Spleen (tissue), 11 donors: ENCODE data around the gene CPOX. TPM values are rescaled to one million over a fixed set of nuclear protein-coding genes. Genes with fewer than 3 reads are reported as not detected.
A peak's percentile ranks its signal among the peaks of the same experiment; 100 is the strongest.

Experiments
- DNase-seq: peaks from one replicate; pipeline ENCODE4 v3.0.0-alpha.2; 2020
- H3K27ac ChIP-seq, 8 donors: fragments of 200-600 bp; sonication (generic) in 7 of 8; 1 replicate in 4 of 8; 2 replicates in 4 of 8; pipeline versions ENCODE4 v1.5.0 to v1.8.0; 2016 to 2021; ENCODE audit warnings: inconsistent platforms in 4 of 8, mild to moderate bottlenecking in 4 of 8, moderate library complexity in 1 of 8
- H3K27me3 ChIP-seq, 7 donors: fragments of 200-600 bp; sonication (generic) in 6 of 7; replicated peaks in 1 of 7; 1 replicate in 4 of 7; 2 replicates in 3 of 7; pipeline versions ENCODE4 v1.5.0 to v1.8.0; 2016 to 2021; ENCODE audit warnings: inconsistent platforms in 3 of 7, mild to moderate bottlenecking in 1 of 7
- H3K36me3 ChIP-seq, 6 donors: fragments of 200-600 bp; sonication (generic) in 5 of 6; 1 replicate in 4 of 6; 2 replicates in 2 of 6; pipeline versions ENCODE4 v1.5.0 to v1.8.0; 2016 to 2021; ENCODE audit warnings: inconsistent platforms in 2 of 6
- H3K4me1 ChIP-seq, 6 donors: fragments of 200-600 bp; sonication (generic) in 5 of 6; 1 replicate in 3 of 6; 2 replicates in 3 of 6; pipeline versions ENCODE4 v1.5.0 to v1.8.0; 2016 to 2021; ENCODE audit warnings: inconsistent platforms in 3 of 6
- H3K4me3 ChIP-seq, 8 donors: fragments of 200-600 bp; sonication (generic) in 7 of 8; 1 replicate in 4 of 8; 2 replicates in 4 of 8; pipeline versions ENCODE4 v1.5.0 to v1.8.0; 2016 to 2021; ENCODE audit warnings: inconsistent platforms in 4 of 8, mild to moderate bottlenecking in 4 of 8, moderate library complexity in 2 of 8
- H3K9me3 ChIP-seq, 8 donors: fragments of 200-600 bp; sonication (generic) in 7 of 8; 1 replicate in 4 of 8; 2 replicates in 4 of 8; pipeline versions ENCODE4 v1.5.0 to v1.8.0; 2016 to 2021; ENCODE audit warnings: inconsistent platforms in 4 of 8
- CTCF ChIP-seq, 11 experiments: fragments of 200-600 bp in 7 of 11; fragments of 450-650 bp in 4 of 11; sonication (generic) in 4 of 11; IDR thresholded peaks in 8 of 11; conservative IDR thresholded peaks in 3 of 11; 1 replicate in 7 of 11; 2 replicates in 4 of 11; pipeline versions ENCODE4 v1.4.0 to v1.8.0; 2016 to 2021; ENCODE audit warnings: antibody characterized with exemption in 11 of 11, inconsistent platforms in 4 of 11, mild to moderate bottlenecking in 1 of 11
- POLR2A ChIP-seq, 3 donors: fragments of 450-650 bp; IDR thresholded peaks; one replicate each; pipeline ENCODE4 v1.5.1; 2017; ENCODE audit warnings: antibody characterized with exemption in 3 of 3, mild to moderate bottlenecking in 1 of 3
- POLR2AphosphoS5 ChIP-seq, 3 donors: sonication (generic); formaldehyde crosslinking; IDR thresholded peaks; one replicate each; pipeline ENCODE4 v1.5.1; 2017; ENCODE audit warnings: antibody characterized with exemption in 3 of 3
- WGBS, 5 donors: extraction: QIAGEN DNeasy Blood & Tissue Kit in 3 of 5; methylation state at CpG; one replicate each; pipeline versions ENCODE4 v1.1.5 to v1.1.7; 2013 to 2018; 5-methylcytosine and 5-hydroxymethylcytosine counted together
- intact Hi-C: fragments of 100-400 bp; cut with DNase I; formaldehyde crosslinking; loops from one replicate; pipeline ENCODE4 v1.15.0; 2023; ENCODE audit warnings: low total_unique reads
- polyA plus RNA-seq, 3 donors: library from polyadenylated mRNA; stranded (reverse); fragments of 200-250 nt; gene quantifications; one replicate each; pipeline ENCODE4 v1.2.1, GENCODE V29; 2013
- total RNA-seq, 7 donors: library from RNA; depleted of rRNA in 3 of 7; stranded (reverse); fragments of >200 nt in 3 of 7; fragmentation: NEBNext Ultra II Directional in 4 of 7; extraction: Animal tissue kit (Norgen Biotek cat#: 25700) in 4 of 7; gene quantifications; one replicate each; pipeline versions ENCODE4 v1.1.0 to v1.2.1, GENCODE V29; 2016 to 2021
- donor health status: healthy with polysubstance abuse.
- donor health status: DM: no; HTN: no; CAD: no; lungs with moderate emphysema.
- donor health status: DM: no; HTN: no; CAD: no.
- donor health status: Bipolar disorder and iron deficiency.
- donor health status: healthy.
- donor health status: DM: no; HTN: no; CAD: no.
- donor health status: DM: yes; HTN: yes; CAD: no.

CPOX gene
- total and polyA plus RNA-seq, 10 donors = 9.8 to 26.0 (median 16.6) TPM

DNA sequence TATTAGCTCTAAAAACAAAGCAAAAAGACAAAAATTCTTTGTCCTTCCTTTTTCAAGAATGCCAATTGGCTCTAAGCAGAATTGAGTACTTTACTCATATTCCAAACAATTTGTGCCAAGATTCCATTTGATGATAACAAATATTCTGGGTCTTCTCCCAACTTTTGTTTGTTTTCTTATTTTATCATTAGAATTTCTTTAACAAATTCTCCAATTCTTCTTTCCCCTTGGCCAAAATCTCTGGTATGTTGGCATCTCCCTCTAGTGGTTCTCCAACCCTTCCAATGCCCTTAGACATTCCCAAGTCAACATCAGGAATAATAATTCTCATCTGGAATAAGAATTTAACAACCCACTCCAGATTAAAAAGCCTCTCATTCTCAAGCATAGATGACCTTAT is 5.3 kb downstream of the CPOX start:
- Histone ChIP-seq H3K36me3 (peaks cover 0 to 80% (median 26%) of the 10 kb centered on the region in 6 donors), H3K27ac (peak overlapping the region in 1 of 8 donors; percentile 16), H3K27me3 (no peaks in the 10 kb centered on the region), H3K4me1 (peaks cover 10 to 42% (median 18%) of the 10 kb centered on the region in 6 donors), H3K4me3 (no peak overlapping the region), H3K9me3 (no peaks in the 10 kb centered on the region)
- DNase-seq = no peak
- intact Hi-C loops = no loop called here
- TF ChIP-seq CTCF (IDR thresholded peaks at IDR 0.05 in 8 of 11, conservative IDR thresholded peaks at IDR 0.05 in 3 of 11) (no peak), POLR2AphosphoS5 (IDR thresholded peaks at IDR 0.05) (no peak), POLR2A (IDR thresholded peaks at IDR 0.05) (no peak)

- no peaks in the 10 kb centered on the region for H3K9me3 ChIP-seq
- TF ChIP-seq POLR2A (IDR thresholded peaks at IDR 0.05) = no peak
- no peak for TF ChIP-seq POLR2AphosphoS5 (IDR thresholded peaks at IDR 0.05)
- no peak for TF ChIP-seq CTCF (IDR thresholded peaks at IDR 0.05 in 8 of 11, conservative IDR thresholded peaks at IDR 0.05 in 3 of 11)
- H3K27ac ChIP-seq = peak overlapping the region in 1 of 8 donors; percentile 16
- no peak for DNase-seq
- H3K27me3 ChIP-seq = no peaks in the 10 kb centered on the region
- H3K4me3 ChIP-seq = no peak overlapping the region
- peaks cover 9 to 39% (median 16%) of the 10 kb centered on the region in 6 donors for H3K4me1 ChIP-seq
- H3K36me3 ChIP-seq = peaks cover 0 to 82% (median 26%) of the 10 kb centered on the region in 6 donors
- 69 to 90% (median 78%) methylated on average over 2 of the region's 2 CpGs for WGBS, 5 donors
- intact Hi-C loops = no loop called here
Observed at GRCh38 chr3:98587654-98588053, 5.8 kb downstream of the CPOX start.

- intact Hi-C loops = no loop called here
- H3K36me3 ChIP-seq = peaks cover 3 to 97% (median 33%) of the 10 kb centered on the region in 6 donors
- no peaks in the 10 kb centered on the region for H3K27me3 ChIP-seq
- peaks cover 0 to 16% (median 0%) of the 10 kb centered on the region in 6 donors for H3K4me1 ChIP-seq
- no peak overlapping the region for H3K4me3 ChIP-seq
- peak overlapping the region in 1 of 8 donors; percentile 16 for H3K27ac ChIP-seq
- DNase-seq = no peak
- 79 to 100% (median 94%) methylated on average over 2 of the region's 2 CpGs for WGBS, 5 donors
- no peak for TF ChIP-seq CTCF (IDR thresholded peaks at IDR 0.05 in 8 of 11, conservative IDR thresholded peaks at IDR 0.05 in 3 of 11)
- no peak for TF ChIP-seq POLR2AphosphoS5 (IDR thresholded peaks at IDR 0.05)
- TF ChIP-seq POLR2A (IDR thresholded peaks at IDR 0.05) = no peak
- H3K9me3 ChIP-seq = no peaks in the 10 kb centered on the region
Observed at GRCh38 chr3:98584547-98584946, 8.9 kb downstream of the CPOX start.

DNA sequence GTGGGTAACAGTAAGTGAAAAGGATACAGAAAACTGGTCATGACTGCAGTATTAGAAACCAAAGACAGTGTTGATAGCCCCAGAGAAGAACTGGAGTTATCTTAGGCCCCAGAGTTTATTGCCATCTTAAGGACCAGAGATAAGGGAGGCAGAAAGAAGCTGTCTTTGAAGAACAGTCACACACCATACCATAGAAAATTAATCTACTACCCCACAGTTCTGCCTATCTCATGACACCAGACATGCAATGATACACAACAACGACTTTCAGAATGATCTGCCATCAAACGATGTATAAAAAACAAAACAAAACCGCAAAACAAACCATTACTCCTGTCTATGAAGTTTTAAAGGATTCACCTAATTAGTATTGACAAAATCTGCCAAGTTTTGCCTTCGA is 9.6 kb downstream of the CPOX start:
- Histone ChIP-seq H3K36me3 (peaks cover 3 to 97% (median 30%) of the 10 kb centered on the region in 6 donors), H3K27ac (no peak overlapping the region), H3K4me3 (no peak overlapping the region), H3K27me3 (no peaks in the 10 kb centered on the region), H3K4me1 (peaks cover 0 to 11% (median 0%) of the 10 kb centered on the region in 6 donors), H3K9me3 (no peaks in the 10 kb centered on the region)
- DNase-seq = no peak
- WGBS, 5 donors = 79 to 98% (median 92%) methylated on average over 4 of the region's 4 CpGs
- TF ChIP-seq POLR2A (IDR thresholded peaks at IDR 0.05) (no peak), CTCF (IDR thresholded peaks at IDR 0.05 in 8 of 11, conservative IDR thresholded peaks at IDR 0.05 in 3 of 11) (no peak), POLR2AphosphoS5 (IDR thresholded peaks at IDR 0.05) (no peak)
- intact Hi-C loops = no loop called here
